Nephron progenitor cell (in vitro differentiated cells): ENCODE results near the gene CCDC157.
A peak's percentile ranks its signal among the peaks of the same experiment; 100 is the strongest.

Source experiments
- DNase-seq: peaks from one replicate; pipeline ENCODE4 v3.0.0; 2021
- H3K27ac Mint-ChIP-seq: 2 replicates; pipeline ENCODE4 v1.8.0; 2021; ENCODE audit warnings: mild to moderate bottlenecking, moderate library complexity, mixed read lengths
- H3K27me3 Mint-ChIP-seq: 2 replicates; pipeline ENCODE4 v1.8.0; 2021; ENCODE audit warnings: mild to moderate bottlenecking, low read depth, mixed read lengths; ENCODE audit not compliant: poor library complexity
- H3K36me3 Mint-ChIP-seq: 2 replicates; pipeline ENCODE4 v1.8.0; 2021; ENCODE audit warnings: low read depth, mixed read lengths
- H3K4me1 Mint-ChIP-seq: 2 replicates; pipeline ENCODE4 v1.8.0; 2021; ENCODE audit warnings: mixed read lengths
- H3K4me3 Mint-ChIP-seq: 2 replicates; pipeline ENCODE4 v1.8.0; 2021; ENCODE audit warnings: mild to moderate bottlenecking, moderate library complexity, mixed read lengths
- H3K9me3 Mint-ChIP-seq: 2 replicates; pipeline ENCODE4 v1.8.0; 2021; ENCODE audit warnings: mild to moderate bottlenecking, moderate library complexity, mixed read lengths
- TF ChIP-seq, protein P1 (sequence below): fragments of 200-600 bp; sonication (generic); IDR thresholded peaks from 2 replicates; pipeline ENCODE4 v1.5.0; 2021; ENCODE audit warnings: antibody characterized with exemption

Gene CCDC157

DNA sequence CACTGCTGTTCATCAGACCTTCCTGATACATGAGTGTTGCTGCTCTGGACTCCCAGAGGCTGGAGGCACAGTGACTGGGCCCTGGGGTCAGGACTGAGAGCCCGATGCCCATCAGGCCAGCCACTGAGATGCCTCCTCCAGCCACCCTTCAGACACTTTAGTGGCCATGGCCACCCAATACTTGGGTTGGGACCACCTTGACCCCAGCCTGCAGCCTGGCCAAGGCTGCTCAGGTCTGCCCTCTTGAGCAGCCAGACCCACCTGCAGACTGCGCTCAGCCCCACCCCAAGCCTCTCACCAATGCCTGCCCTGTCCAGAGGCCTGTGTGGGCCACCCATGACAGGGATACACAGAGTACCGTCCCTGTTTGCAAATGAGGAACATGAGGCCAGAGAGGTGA, 26.3 kb downstream of the CCDC157 start:
- peak overlapping the region; percentile 66 for H3K27ac Mint-ChIP-seq
- peaks cover 5% of the 10 kb centered on the region for H3K9me3 Mint-ChIP-seq
- no peaks in the 10 kb centered on the region for H3K27me3 Mint-ChIP-seq
- H3K4me3 Mint-ChIP-seq: no peak overlapping the region
- TF ChIP-seq, protein P1, sequence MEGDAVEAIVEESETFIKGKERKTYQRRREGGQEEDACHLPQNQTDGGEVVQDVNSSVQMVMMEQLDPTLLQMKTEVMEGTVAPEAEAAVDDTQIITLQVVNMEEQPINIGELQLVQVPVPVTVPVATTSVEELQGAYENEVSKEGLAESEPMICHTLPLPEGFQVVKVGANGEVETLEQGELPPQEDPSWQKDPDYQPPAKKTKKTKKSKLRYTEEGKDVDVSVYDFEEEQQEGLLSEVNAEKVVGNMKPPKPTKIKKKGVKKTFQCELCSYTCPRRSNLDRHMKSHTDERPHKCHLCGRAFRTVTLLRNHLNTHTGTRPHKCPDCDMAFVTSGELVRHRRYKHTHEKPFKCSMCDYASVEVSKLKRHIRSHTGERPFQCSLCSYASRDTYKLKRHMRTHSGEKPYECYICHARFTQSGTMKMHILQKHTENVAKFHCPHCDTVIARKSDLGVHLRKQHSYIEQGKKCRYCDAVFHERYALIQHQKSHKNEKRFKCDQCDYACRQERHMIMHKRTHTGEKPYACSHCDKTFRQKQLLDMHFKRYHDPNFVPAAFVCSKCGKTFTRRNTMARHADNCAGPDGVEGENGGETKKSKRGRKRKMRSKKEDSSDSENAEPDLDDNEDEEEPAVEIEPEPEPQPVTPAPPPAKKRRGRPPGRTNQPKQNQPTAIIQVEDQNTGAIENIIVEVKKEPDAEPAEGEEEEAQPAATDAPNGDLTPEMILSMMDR: no peak
- peaks cover 5% of the 10 kb centered on the region for H3K36me3 Mint-ChIP-seq
- DNase-seq: no peak
- H3K4me1 Mint-ChIP-seq: peaks cover 14% of the 10 kb centered on the region

DNA sequence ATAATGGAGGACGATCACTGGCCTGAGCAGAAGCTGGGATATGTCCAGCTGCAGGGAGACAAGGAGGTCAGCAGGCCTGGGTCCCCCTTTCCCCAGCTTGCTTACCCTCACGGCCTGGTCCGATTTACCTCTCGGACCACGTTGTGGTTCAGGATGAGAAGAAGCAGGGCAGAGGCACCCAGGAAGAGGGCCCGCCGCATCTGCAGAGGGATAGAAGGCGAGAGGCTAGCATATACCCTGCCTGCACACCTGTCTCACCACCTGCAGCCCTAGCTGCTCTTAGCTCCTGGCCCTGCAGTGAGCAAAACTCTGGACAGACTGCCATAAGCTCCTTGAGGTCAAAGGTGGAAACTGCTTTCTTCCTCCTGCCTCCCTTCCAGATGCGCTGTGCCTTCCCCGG, 29.1 kb downstream of the CCDC157 start:
- Mint-ChIP-seq H3K4me1 (peaks cover 14% of the 10 kb centered on the region), H3K9me3 (peaks cover 21% of the 10 kb centered on the region), H3K4me3 (peak overlapping the region; percentile 86), H3K36me3 (no peaks in the 10 kb centered on the region), H3K27me3 (no peaks in the 10 kb centered on the region), H3K27ac (no peak overlapping the region)
- TF ChIP-seq, protein P1: no peak
- no peak for DNase-seq

DNA sequence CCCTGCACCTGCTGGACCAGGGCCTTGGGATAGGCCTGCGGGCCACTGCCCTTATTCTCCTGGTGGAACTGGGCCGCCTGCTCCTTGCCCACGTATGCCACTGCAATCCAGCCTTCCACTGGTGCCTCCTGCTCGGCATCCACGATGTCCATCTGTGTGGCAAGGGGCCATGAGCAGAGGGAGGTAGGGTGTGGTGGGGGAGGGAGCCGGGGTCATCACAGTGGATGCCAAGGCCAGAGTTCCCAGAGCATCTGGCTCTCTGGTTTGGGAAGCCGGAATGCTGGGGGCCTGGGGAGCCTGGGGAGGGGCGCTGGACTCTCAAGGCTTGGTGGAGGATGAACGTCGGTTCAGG, 29.8 kb downstream of the CCDC157 start:
- H3K36me3 Mint-ChIP-seq: no peaks in the 10 kb centered on the region
- H3K27ac Mint-ChIP-seq: peak overlapping the region; percentile 45
- DNase-seq: no peak
- H3K4me1 Mint-ChIP-seq: peaks cover 20% of the 10 kb centered on the region
- no peaks in the 10 kb centered on the region for H3K27me3 Mint-ChIP-seq
- peaks cover 26% of the 10 kb centered on the region for H3K9me3 Mint-ChIP-seq
- TF ChIP-seq, protein P1: no peak
- peak overlapping the region; percentile 86 for H3K4me3 Mint-ChIP-seq

DNA sequence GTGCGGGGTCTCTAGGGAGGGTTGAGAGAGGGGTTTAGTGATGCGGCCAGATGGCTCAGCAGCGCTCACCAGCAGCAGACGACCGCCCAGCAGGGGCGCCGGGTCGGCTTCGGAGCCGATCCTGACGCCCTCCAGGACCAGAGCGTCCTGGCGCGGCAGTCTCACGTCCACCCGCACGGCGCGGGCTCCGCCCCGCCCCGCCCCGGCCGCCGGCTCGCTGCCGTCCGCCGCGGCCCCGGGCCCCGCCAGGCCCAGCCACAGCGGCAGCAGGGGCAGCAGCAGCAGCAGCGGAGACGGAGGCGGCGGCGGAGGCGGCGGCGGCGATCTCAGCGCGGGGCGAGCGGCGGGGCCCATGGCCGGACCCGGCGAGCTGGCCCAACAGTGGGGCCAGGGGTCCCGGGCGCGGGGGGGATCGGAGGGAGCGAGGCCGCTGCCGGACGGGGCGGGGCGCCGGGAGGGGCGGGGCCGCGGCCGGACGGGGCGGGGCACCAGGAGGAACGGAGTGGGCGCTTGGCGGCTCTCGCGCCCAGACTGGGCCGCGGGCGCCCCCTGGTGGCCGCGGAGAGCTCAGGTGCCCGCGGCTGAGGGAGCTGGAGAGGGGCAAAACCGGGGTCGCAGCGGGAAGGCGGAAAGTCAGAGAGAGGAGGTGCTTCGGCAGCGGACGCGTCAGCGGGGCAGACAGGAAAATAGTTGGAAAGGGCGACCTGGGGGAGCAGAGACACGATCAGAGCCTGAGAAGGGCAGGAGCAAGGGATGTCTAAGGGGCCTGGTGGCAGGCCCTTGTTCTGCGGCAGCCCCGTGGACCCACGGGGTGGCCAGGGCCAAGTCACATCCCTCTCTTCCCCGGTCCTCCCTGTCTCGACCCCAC, 30.4 kb downstream of the CCDC157 start, which contains the start of gene RNF215:
TSS of gene RNF215 (minus strand) at position 452 of the 868 bp plus-strand sequence. CDS start at position 354, 98 bp downstream.
- Mint-ChIP-seq H3K27ac (peak within 1 kb of the TSS; percentile 45), H3K4me1 (peaks cover 26% of the 10 kb centered on the region), H3K4me3 (peak within 1 kb of the TSS; percentile 86), H3K9me3 (peaks cover 27% of the 10 kb centered on the region), H3K36me3 (no peaks in the 10 kb centered on the region), H3K27me3 (no peaks in the 10 kb centered on the region)
- DNase-seq: peak; percentile 93
- TF ChIP-seq, protein P1: peak; percentile 74

DNA sequence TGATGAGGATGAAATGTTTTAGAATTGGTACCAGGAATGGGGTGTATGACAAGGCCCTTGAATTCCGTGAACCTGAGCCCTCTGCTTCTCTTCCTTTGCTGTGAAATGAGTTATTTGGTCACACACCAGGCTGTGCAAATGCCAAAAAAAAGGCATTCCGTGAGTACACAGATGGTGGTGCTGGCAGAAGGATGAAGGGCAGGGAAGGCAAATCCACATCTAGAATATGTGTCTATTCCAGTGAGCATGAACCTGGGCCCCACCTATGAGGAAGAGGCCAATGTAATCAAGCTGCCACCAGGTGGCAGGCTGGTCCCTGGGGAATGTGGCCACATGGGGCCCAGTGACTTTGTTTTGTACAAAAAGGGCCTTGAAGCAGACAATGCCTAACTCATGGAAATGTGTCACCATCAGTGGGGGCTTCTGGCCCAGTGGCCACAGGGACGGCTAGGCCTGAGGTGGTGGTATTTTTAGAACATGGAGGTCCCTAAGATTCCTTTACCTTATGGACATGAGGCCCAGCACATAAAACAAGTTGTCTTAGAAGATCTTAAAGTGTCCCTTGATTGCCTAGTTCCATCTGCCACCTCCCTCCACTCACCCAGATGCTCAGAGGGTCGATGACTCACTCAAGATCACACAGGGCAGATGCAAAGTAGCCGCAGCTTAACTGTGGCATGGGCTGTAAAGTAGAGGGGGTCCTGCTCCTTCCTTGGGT, 34.3 kb downstream of the CCDC157 start:
- no peak for DNase-seq
- Mint-ChIP-seq H3K27me3 (peaks cover 16% of the 10 kb centered on the region), H3K9me3 (peaks cover 27% of the 10 kb centered on the region), H3K4me1 (peaks cover 46% of the 10 kb centered on the region), H3K27ac (peak overlapping the region; percentile 69), H3K36me3 (no peaks in the 10 kb centered on the region), H3K4me3 (no peak overlapping the region)
- TF ChIP-seq, protein P1: peak; percentile 29
